Measurements from ENCODE around the gene DYNC2I2. TPM values are rescaled to one million over a fixed set of nuclear protein-coding genes. Genes with fewer than 3 reads are reported as not detected.
A peak's percentile ranks its signal among the peaks of the same experiment; 100 is the strongest.

Gene DYNC2I2
- total and polyA plus RNA-seq, 12 donors = 7.5 to 192 (median 83.2) TPM

GRCh38 chr9:128687453-128687852 is 30.8 kb upstream of the DYNC2I2 start:
- WGBS, 4 donors = 93 to 95% (median 94%) methylated on average over 4 of the region's 4 CpGs
- TF ChIP-seq CTCF (IDR thresholded peaks at IDR 0.05) (no peak), POLR2A (IDR thresholded peaks at IDR 0.05) (no peak)
- intact Hi-C loops (cut with DNase I) = no loop called here
- Histone ChIP-seq H3K9me3 (replicated peaks in 1 of 3) (no peaks in the 10 kb centered on the region), H3K4me3 (no peak overlapping the region), H3K27ac (peak overlapping the region in 2 of 5 donors; percentile 95 to 100), H3K27me3 (no peaks in the 10 kb centered on the region), H3K36me3 (replicated peaks in 1 of 2) (peaks cover 0 to 11% of the 10 kb centered on the region in 2 donors), H3K4me1 (replicated peaks in 1 of 2) (peaks cover 26 to 28% of the 10 kb centered on the region in 2 donors)
- no peak for DNase-seq

- TF ChIP-seq CTCF (IDR thresholded peaks at IDR 0.05) (no peak), POLR2A (IDR thresholded peaks at IDR 0.05) (no peak)
- WGBS, 4 donors = 59 to 75% (median 64%) methylated on average over 17 of the region's 17 CpGs
- Histone ChIP-seq H3K9me3 (replicated peaks in 1 of 3) (no peaks in the 10 kb centered on the region), H3K4me3 (no peak overlapping the region), H3K4me1 (replicated peaks in 1 of 2) (peaks cover 17 to 23% of the 10 kb centered on the region in 2 donors), H3K36me3 (replicated peaks in 1 of 2) (no peaks in the 10 kb centered on the region), H3K27ac (peak overlapping the region in 3 of 5 donors; percentile 57 to 89 (median 73)), H3K27me3 (no peaks in the 10 kb centered on the region)
- no peak for DNase-seq
- intact Hi-C loops (cut with DNase I) = no loop called here
Measured at GRCh38 chr9:128685636-128686489, 29.2 kb upstream of the DYNC2I2 start.

GRCh38 chr9:128684325-128685199 is 27.9 kb upstream of the DYNC2I2 start:
- 26 to 39% (median 35%) methylated on average over 14 to 15 of the region's 15 CpGs for WGBS, 4 donors
- peak; percentile 56 to 86 (median 76) for DNase-seq
- TF ChIP-seq CTCF (IDR thresholded peaks at IDR 0.05) (no peak), POLR2A (IDR thresholded peaks at IDR 0.05) (peak in 1 of 2 donors; percentile 67)
- Histone ChIP-seq H3K9me3 (replicated peaks in 1 of 3) (no peaks in the 10 kb centered on the region), H3K27ac (peak overlapping the region; percentile 15 to 89 (median 73)), H3K4me1 (replicated peaks in 1 of 2) (peaks cover 9 to 17% of the 10 kb centered on the region in 2 donors), H3K27me3 (no peaks in the 10 kb centered on the region), H3K36me3 (replicated peaks in 1 of 2) (no peaks in the 10 kb centered on the region), H3K4me3 (peak overlapping the region in 2 of 4 donors; percentile 50 to 72)
- intact Hi-C loops (cut with DNase I) = no loop called here

- Histone ChIP-seq H3K9me3 (replicated peaks in 1 of 3) (no peaks in the 10 kb centered on the region), H3K4me1 (replicated peaks in 1 of 2) (peaks cover 9 to 17% of the 10 kb centered on the region in 2 donors), H3K27ac (peak overlapping the region in 4 of 5 donors; percentile 57 to 89 (median 75)), H3K4me3 (peak overlapping the region in 2 of 4 donors; percentile 50 to 72), H3K36me3 (replicated peaks in 1 of 2) (no peaks in the 10 kb centered on the region), H3K27me3 (no peaks in the 10 kb centered on the region)
- DNase-seq = no peak
- 16 to 50% (median 26%) methylated on average over 3 of the region's 3 CpGs for WGBS, 4 donors
- no peak for TF ChIP-seq POLR2A (IDR thresholded peaks at IDR 0.05)
- no peak for TF ChIP-seq CTCF (IDR thresholded peaks at IDR 0.05)
- intact Hi-C loops (cut with DNase I) = no loop called here
Measured at GRCh38 chr9:128684065-128684324, 27.3 kb upstream of the DYNC2I2 start.

Data from adrenal gland (tissue), 12 donors.